Measurements from ENCODE around the gene TMEM130.

The TMEM130 gene

GRCh38 chr7:98828368-98828767, 41.4 kb downstream of the TMEM130 start:
- no peaks in the 10 kb centered on the region for H3K9me2 ChIP-seq (replicated peaks; ENCODE audit: low read depth, low read length)
- H3K4me3 ChIP-seq (ENCODE audit: low read length, poor library complexity, severe bottlenecking) = no peak overlapping the region
- TF ChIP-seq EZH2phosphoT487 (IDR thresholded peaks at IDR 0.05; ENCODE audit: borderline replicate concordance) (no peak), CTCF (conservative IDR thresholded peaks at IDR 0.05; ENCODE audit: low read length) (no peak)
- no peaks in the 10 kb centered on the region for H4K20me1 ChIP-seq (ENCODE audit: insufficient read depth, low read length, poor library complexity, severe bottlenecking)
- H3F3A ChIP-seq (ENCODE audit: low read depth) = no peaks in the 10 kb centered on the region
- H3K4me2 ChIP-seq (ENCODE audit: low read depth, low read length, poor library complexity, severe bottlenecking) = no peak overlapping the region
- H3K9me3 ChIP-seq (ENCODE audit: insufficient read depth, low read depth, low read length) = no peaks in the 10 kb centered on the region
- H3K27me3 ChIP-seq (ENCODE audit: insufficient read depth, low read length, poor library complexity, severe bottlenecking) = no peaks in the 10 kb centered on the region
- no peak overlapping the region for H3K9ac ChIP-seq (ENCODE audit: low read depth, low read length, poor library complexity, severe bottlenecking)
- no peaks in the 10 kb centered on the region for H3K4me1 ChIP-seq (ENCODE audit: insufficient read depth, low read length, poor library complexity, severe bottlenecking)
- H3K79me2 ChIP-seq (ENCODE audit: insufficient read depth, low read length) = no peaks in the 10 kb centered on the region
- H2AFZ ChIP-seq (ENCODE audit: low read length) = no peak overlapping the region
- no peaks in the 10 kb centered on the region for H3K36me3 ChIP-seq (ENCODE audit: insufficient read depth, low read length)

- H3K9me2 ChIP-seq (replicated peaks; ENCODE audit: low read depth, low read length) = no peaks in the 10 kb centered on the region
- no peak overlapping the region for H3K4me3 ChIP-seq (ENCODE audit: low read length, poor library complexity, severe bottlenecking)
- no peaks in the 10 kb centered on the region for H3K9me3 ChIP-seq (ENCODE audit: insufficient read depth, low read depth, low read length)
- H3K9ac ChIP-seq (ENCODE audit: low read depth, low read length, poor library complexity, severe bottlenecking) = no peak overlapping the region
- H4K20me1 ChIP-seq (ENCODE audit: insufficient read depth, low read length, poor library complexity, severe bottlenecking) = no peaks in the 10 kb centered on the region
- H3F3A ChIP-seq (ENCODE audit: low read depth) = no peaks in the 10 kb centered on the region
- H3K4me2 ChIP-seq (ENCODE audit: low read depth, low read length, poor library complexity, severe bottlenecking) = no peak overlapping the region
- H3K4me1 ChIP-seq (ENCODE audit: insufficient read depth, low read length, poor library complexity, severe bottlenecking) = no peaks in the 10 kb centered on the region
- H3K36me3 ChIP-seq (ENCODE audit: insufficient read depth, low read length) = no peaks in the 10 kb centered on the region
- no peak overlapping the region for H2AFZ ChIP-seq (ENCODE audit: low read length)
- H3K79me2 ChIP-seq (ENCODE audit: insufficient read depth, low read length) = no peaks in the 10 kb centered on the region
- no peaks in the 10 kb centered on the region for H3K27me3 ChIP-seq (ENCODE audit: insufficient read depth, low read length, poor library complexity, severe bottlenecking)
- TF ChIP-seq EZH2phosphoT487 (IDR thresholded peaks at IDR 0.05; ENCODE audit: borderline replicate concordance) (no peak), CTCF (conservative IDR thresholded peaks at IDR 0.05; ENCODE audit: low read length) (no peak)
Observed at GRCh38 chr7:98827258-98827657, 42.6 kb downstream of the TMEM130 start.

GRCh38 chr7:98826811-98827231, 43.0 kb downstream of the TMEM130 start:
- Histone ChIP-seq H3K4me2 (ENCODE audit: low read depth, low read length, poor library complexity, severe bottlenecking) (no peak overlapping the region), H3K4me1 (ENCODE audit: insufficient read depth, low read length, poor library complexity, severe bottlenecking) (no peaks in the 10 kb centered on the region), H3K9ac (ENCODE audit: low read depth, low read length, poor library complexity, severe bottlenecking) (no peak overlapping the region), H3F3A (ENCODE audit: low read depth) (no peaks in the 10 kb centered on the region), H3K9me2 (replicated peaks; ENCODE audit: low read depth, low read length) (no peaks in the 10 kb centered on the region), H3K79me2 (ENCODE audit: insufficient read depth, low read length) (no peaks in the 10 kb centered on the region), H2AFZ (ENCODE audit: low read length) (no peak overlapping the region), H3K9me3 (ENCODE audit: insufficient read depth, low read depth, low read length) (no peaks in the 10 kb centered on the region), H3K4me3 (ENCODE audit: low read length, poor library complexity, severe bottlenecking) (no peak overlapping the region), H3K27me3 (ENCODE audit: insufficient read depth, low read length, poor library complexity, severe bottlenecking) (no peaks in the 10 kb centered on the region), H3K36me3 (ENCODE audit: insufficient read depth, low read length) (no peaks in the 10 kb centered on the region), H4K20me1 (ENCODE audit: insufficient read depth, low read length, poor library complexity, severe bottlenecking) (no peaks in the 10 kb centered on the region)
- TF ChIP-seq CTCF (conservative IDR thresholded peaks at IDR 0.05; ENCODE audit: low read length) (no peak), EZH2phosphoT487 (IDR thresholded peaks at IDR 0.05; ENCODE audit: borderline replicate concordance) (no peak)
